AG04449 (cell line): ENCODE data around the gene EGFL6.
"Not testable (repeated sequence)": the region's sequence is repeated elsewhere in the genome, so short reads cannot be mapped to it uniquely, and the experiment has no call there.

ENCODE experiments used
- CTCF ChIA-PET: fragments of 350-600 bp; formaldehyde crosslinking; extraction: SDS; loops from one replicate; lab custom pipeline; 2021; ENCODE audit warnings: antibody characterized with exemption; lab: Yijun Ruan, JAX
- POLR2A ChIA-PET: fragments of 400-600, 350-600 bp; formaldehyde crosslinking; extraction: SDS; loops from one replicate; lab custom pipeline; 2020; ENCODE audit warnings: antibody characterized with exemption, inconsistent platforms; lab: Yijun Ruan, JAX
- DNase-seq: peaks from one replicate; pipeline ENCODE4 v3.0.0-alpha.2; 2010; ENCODE audit warnings: low read depth, low spot score
- H3K4me3 ChIP-seq: 2 replicates; pipeline ENCODE4 v1.5.1; 2011; ENCODE audit warnings: low read depth, mild to moderate bottlenecking, control low read depth, low read length
- CTCF ChIP-seq: IDR thresholded peaks from one replicate; pipeline ENCODE4 v1.5.1; 2011; ENCODE audit warnings: mild to moderate bottlenecking, moderate library complexity, low read length, control low read depth, inconsistent platforms; ENCODE audit not compliant: insufficient read depth; ENCODE audit errors: missing control alignments

Gene EGFL6

GRCh38 chrX:13669246-13669737, 99.9 kb downstream of the EGFL6 start:
- CTCF ChIA-PET: interaction anchor here (1.2 to 2.0 kb wide), 2 partner anchors 10 to 23 kb away, joined by 4 to 8 read pairs; no protein-coding TSS in a partner anchor
- H3K4me3 ChIP-seq: no peak overlapping the region

GRCh38 chrX:13669755-13670154, 100.4 kb downstream of the EGFL6 start:
- CTCF ChIA-PET: interaction anchor here (1.2 to 2.0 kb wide), 2 partner anchors 11 to 24 kb away, joined by 4 to 8 read pairs; no protein-coding TSS in a partner anchor
- POLR2A ChIA-PET: interaction anchor here (1.0 kb wide), 1 partner anchor 65 kb away, joined by 4 read pairs; the partner anchor contains the start of genes OFD1 and TRAPPC2
- not testable (repeated sequence) for H3K4me3 ChIP-seq, DNase-seq

More at GRCh38 chrX:13669246-13669737, 99.9 kb downstream of the EGFL6 start:
- POLR2A ChIA-PET: interaction anchor here (1.0 kb wide), 1 partner anchor 65 kb away, joined by 4 read pairs; the partner anchor contains the start of genes OFD1 and TRAPPC2
- peak; percentile 88 for DNase-seq
- TF ChIP-seq CTCF: no peak

- TF ChIP-seq CTCF: no peak
- POLR2A ChIA-PET: no interaction called here
- H3K4me3 ChIP-seq: no peak overlapping the region
- CTCF ChIA-PET: interaction anchor here (1.2 to 2.0 kb wide), 2 partner anchors 11 to 24 kb away, joined by 4 to 8 read pairs; no protein-coding TSS in a partner anchor
- no peak for DNase-seq
Observed at GRCh38 chrX:13670197-13670596, 100.8 kb downstream of the EGFL6 start.

- TF ChIP-seq CTCF: no peak
- CTCF ChIA-PET: no interaction called here
- POLR2A ChIA-PET: no interaction called here
- no peak for DNase-seq
- H3K4me3 ChIP-seq: no peak overlapping the region
Observed at GRCh38 chrX:13673016-13673415, 103.6 kb downstream of the EGFL6 start.

GRCh38 chrX:13676885-13677284, 107.5 kb downstream of the EGFL6 start:
- no peak overlapping the region for H3K4me3 ChIP-seq
- no peak for DNase-seq
- CTCF ChIA-PET: no interaction called here
- no peak for TF ChIP-seq CTCF
- POLR2A ChIA-PET: no interaction called here

- not testable (repeated sequence) for DNase-seq
Observed at GRCh38 chrX:13679700-13680099, 110.3 kb downstream of the EGFL6 start.

GRCh38 chrX:13681595-13681994, 112.2 kb downstream of the EGFL6 start:
- no peak overlapping the region for H3K4me3 ChIP-seq
- no peak for DNase-seq
- no peak for TF ChIP-seq CTCF
- ChIA-PET CTCF (no interaction called here), POLR2A (no interaction called here)

More at GRCh38 chrX:13679700-13680099, 110.3 kb downstream of the EGFL6 start:
- H3K4me3 ChIP-seq, CTCF ChIA-PET, POLR2A ChIA-PET: not testable (repeated sequence)
